ENCODE results near the gene ZFYVE1. TPM values are rescaled to one million over a fixed set of nuclear protein-coding genes. Genes with fewer than 3 reads are reported as not detected.

Gene ZFYVE1
- total and polyA plus RNA-seq, 2 of the 13 experiments (the other 11 are each of a cell fraction or from before 2014, with no cell fraction given) = 2.6 to 5.3 TPM

DNA sequence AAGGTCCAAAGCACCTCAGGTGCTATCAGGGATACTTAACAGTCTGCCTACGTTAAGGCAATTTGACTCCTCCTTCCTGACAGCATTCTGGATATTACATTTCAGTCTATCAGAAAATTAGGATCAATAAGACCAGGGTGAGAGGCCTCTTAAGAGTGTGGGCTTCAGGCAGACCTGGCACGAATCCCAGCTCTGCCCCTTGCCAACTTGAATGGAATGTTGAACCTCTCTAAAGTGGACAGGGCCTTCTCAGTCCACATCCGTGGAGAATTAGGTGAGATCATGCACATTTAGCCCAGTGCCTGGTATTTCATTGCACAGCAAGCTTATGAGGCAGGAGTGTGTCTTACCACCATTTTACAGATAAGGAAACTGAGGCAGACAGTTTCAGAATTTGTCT lies 74.7 kb downstream of the ZFYVE1 start:
- ATAC-seq (no peak), FAIRE-seq (no peak), DNase-seq (ENCODE audit: low spot score) (no peak)
- Histone ChIP-seq H3K4me3 (replicated peaks in 1 of 3; ENCODE audit: insufficient read depth in 1 of 3, low read depth in 2 of 3, low read length in 3 of 3) (no peak overlapping the region), H3K9me3 (ENCODE audit: low read length) (no peaks in the 10 kb centered on the region), H3K4me1 (ENCODE audit: insufficient read depth, low read length) (no peaks in the 10 kb centered on the region), H2AFZ (ENCODE audit: low read length) (no peak overlapping the region), H3K79me2 (ENCODE audit: insufficient read depth, low read length) (no peaks in the 10 kb centered on the region), H3K9ac (ENCODE audit: insufficient read depth, low read depth, low read length) (no peak overlapping the region), H3K36me3 (replicated peaks in 1 of 2; ENCODE audit: control insufficient read depth in 1 of 2, insufficient read depth in 2 of 2, low read length in 2 of 2) (peaks cover 6 to 44% of the 10 kb centered on the region in 2 experiments), H3K27me3 (ENCODE audit: control insufficient read depth in 1 of 2, insufficient read depth in 2 of 2, low read length in 2 of 2) (no peaks in the 10 kb centered on the region), H3K27ac (ENCODE audit: extremely low read length, insufficient read depth, low read length) (no peak overlapping the region), H4K20me1 (ENCODE audit: insufficient read depth, low read length) (no peaks in the 10 kb centered on the region), H3K4me2 (ENCODE audit: low read depth, low read length) (no peak overlapping the region)
- POLR2A ChIA-PET = no interaction called here
- BruUV-seq (replicated peaks) = no TSS peak
- no peak for TF ChIP-seq ZNF17 (CRISPR knock-in tag; IDR thresholded peaks at IDR 0.05)
- TF ChIP-seq, protein P1, sequence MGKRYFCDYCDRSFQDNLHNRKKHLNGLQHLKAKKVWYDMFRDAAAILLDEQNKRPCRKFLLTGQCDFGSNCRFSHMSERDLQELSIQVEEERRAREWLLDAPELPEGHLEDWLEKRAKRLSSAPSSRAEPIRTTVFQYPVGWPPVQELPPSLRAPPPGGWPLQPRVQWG (CRISPR knock-in tag; IDR thresholded peaks at IDR 0.05; ENCODE audit: borderline replicate concordance, low read depth) = no peak
- TF ChIP-seq KLF6 (CRISPR knock-in tag; IDR thresholded peaks at IDR 0.05) = no peak
- TF ChIP-seq SIN3B (IDR thresholded peaks at IDR 0.05; ENCODE audit: low read length) = no peak
- no peak for TF ChIP-seq XBP1 (CRISPR knock-in tag; IDR thresholded peaks at IDR 0.05)
- TF ChIP-seq, protein P2, sequence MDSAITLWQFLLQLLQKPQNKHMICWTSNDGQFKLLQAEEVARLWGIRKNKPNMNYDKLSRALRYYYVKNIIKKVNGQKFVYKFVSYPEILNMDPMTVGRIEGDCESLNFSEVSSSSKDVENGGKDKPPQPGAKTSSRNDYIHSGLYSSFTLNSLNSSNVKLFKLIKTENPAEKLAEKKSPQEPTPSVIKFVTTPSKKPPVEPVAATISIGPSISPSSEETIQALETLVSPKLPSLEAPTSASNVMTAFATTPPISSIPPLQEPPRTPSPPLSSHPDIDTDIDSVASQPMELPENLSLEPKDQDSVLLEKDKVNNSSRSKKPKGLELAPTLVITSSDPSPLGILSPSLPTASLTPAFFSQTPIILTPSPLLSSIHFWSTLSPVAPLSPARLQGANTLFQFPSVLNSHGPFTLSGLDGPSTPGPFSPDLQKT (CRISPR knock-in tag; IDR thresholded peaks at IDR 0.05; ENCODE audit: borderline replicate concordance) = no peak
- TF ChIP-seq ZNF629 (CRISPR knock-in tag; conservative IDR thresholded peaks at IDR 0.05) = no peak
- no peak for TF ChIP-seq KLF15 (CRISPR knock-in tag; IDR thresholded peaks at IDR 0.05; ENCODE audit: borderline replicate concordance)
- no peak for TF ChIP-seq ZNF878 (CRISPR knock-in tag; IDR thresholded peaks at IDR 0.05)
- TF ChIP-seq, protein P3, sequence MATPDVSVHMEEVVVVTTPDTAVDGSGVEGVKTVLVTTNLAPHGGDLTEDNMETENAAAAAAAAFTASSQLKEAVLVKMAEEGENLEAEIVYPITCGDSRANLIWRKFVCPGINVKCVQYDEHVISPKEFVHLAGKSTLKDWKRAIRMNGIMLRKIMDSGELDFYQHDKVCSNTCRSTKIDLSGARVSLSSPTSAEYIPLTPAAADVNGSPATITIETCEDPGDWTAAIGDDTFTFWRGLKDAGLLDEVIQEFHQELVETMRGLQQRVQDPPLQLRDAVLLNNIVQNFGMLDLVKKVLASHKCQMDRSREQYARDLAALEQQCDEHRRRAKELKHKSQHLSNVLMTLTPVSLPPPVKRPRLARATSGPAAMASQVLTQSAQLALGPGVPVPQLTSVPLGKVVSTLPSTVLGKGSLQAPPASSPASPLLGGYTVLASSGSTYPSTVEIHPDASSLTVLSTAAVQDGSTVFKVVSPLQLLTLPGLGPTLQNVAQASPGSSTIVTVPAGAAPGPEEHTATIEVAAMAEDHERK (CRISPR knock-in tag; IDR thresholded peaks at IDR 0.05; ENCODE audit: low read depth) = no peak
- TF ChIP-seq NKX3-1 (CRISPR knock-in tag; IDR thresholded peaks at IDR 0.05) = no peak
- TF ChIP-seq RFX5 (IDR thresholded peaks at IDR 0.05; ENCODE audit: low read depth, low read length) = no peak
- no peak for TF ChIP-seq ZNF441 (CRISPR knock-in tag; IDR thresholded peaks at IDR 0.05; ENCODE audit: borderline replicate concordance)
- no peak for TF ChIP-seq NFRKB (IDR thresholded peaks at IDR 0.05)
- TF ChIP-seq ISX (CRISPR knock-in tag; conservative IDR thresholded peaks at IDR 0.05) = no peak
- TF ChIP-seq HDAC1 (CRISPR knock-in tag; IDR thresholded peaks at IDR 0.05) = no peak
- TF ChIP-seq RBM39 (IDR thresholded peaks at IDR 0.05; ENCODE audit: low read depth, low read length, poor library complexity, severe bottlenecking) = no peak
- TF ChIP-seq, protein P4, sequence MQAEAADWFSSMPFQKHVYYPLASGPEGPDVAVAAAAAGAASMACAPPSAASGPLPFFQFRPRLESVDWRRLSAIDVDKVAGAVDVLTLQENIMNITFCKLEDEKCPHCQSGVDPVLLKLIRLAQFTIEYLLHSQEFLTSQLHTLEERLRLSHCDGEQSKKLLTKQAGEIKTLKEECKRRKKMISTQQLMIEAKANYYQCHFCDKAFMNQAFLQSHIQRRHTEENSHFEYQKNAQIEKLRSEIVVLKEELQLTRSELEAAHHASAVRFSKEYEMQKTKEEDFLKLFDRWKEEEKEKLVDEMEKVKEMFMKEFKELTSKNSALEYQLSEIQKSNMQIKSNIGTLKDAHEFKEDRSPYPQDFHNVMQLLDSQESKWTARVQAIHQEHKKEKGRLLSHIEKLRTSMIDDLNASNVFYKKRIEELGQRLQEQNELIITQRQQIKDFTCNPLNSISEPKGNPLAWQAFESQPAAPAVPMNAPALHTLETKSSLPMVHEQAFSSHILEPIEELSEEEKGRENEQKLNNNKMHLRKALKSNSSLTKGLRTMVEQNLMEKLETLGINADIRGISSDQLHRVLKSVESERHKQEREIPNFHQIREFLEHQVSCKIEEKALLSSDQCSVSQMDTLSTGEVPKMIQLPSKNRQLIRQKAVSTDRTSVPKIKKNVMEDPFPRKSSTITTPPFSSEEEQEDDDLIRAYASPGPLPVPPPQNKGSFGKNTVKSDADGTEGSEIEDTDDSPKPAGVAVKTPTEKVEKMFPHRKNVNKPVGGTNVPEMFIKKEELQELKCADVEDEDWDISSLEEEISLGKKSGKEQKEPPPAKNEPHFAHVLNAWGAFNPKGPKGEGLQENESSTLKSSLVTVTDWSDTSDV (CRISPR knock-in tag; IDR thresholded peaks at IDR 0.05) = no peak
- 100% methylated on average over 3 of the region's 3 CpGs for WGBS (ENCODE audit: low lambda C conversion rate)
- CTCF ChIA-PET (ENCODE audit: low intra/inter-chr PET ratio, low total read pairs) = no interaction called here
- intact Hi-C loops (cut with micrococcal nuclease; ENCODE audit: unreplicated experiment) (no loop called here), in situ Hi-C loops (cut with HindIII; ENCODE audit: extremely low pct_ligation_motif_present, low pct_unique_long_range_greater_than_20kb) (no loop called here)

Measured in HepG2 (cell line).